GM12878 (cell line): Measurements from ENCODE around the gene NDST4. TPM values are rescaled to one million over a fixed set of nuclear protein-coding genes. Genes with fewer than 3 reads are reported as not detected.

Experiments
- ATAC-seq: fragments of 200-7000 bp; cut with Tn5 transposase; 3 replicates; pipeline ENCODE4 v1.9.1; 2020; ENCODE audit warnings: mild to moderate bottlenecking, moderate library complexity
- BruUV-seq: library from RNA; stranded (reverse); fragments of 400-500 nt; replicated peaks from 2 replicates; lab custom pipeline; 2021; lab: Mats Ljungman, UMichigan
- CTCF ChIA-PET: fragments of 300-600 bp; sonication (Branson Sonifier 250); formaldehyde crosslinking; extraction: SDS; loops from one replicate; lab custom pipeline; 2021; ENCODE audit warnings: inconsistent platforms; lab: Yijun Ruan, JAX
- POLR2A ChIA-PET: fragments of 350-600 bp; formaldehyde crosslinking; extraction: SDS; loops from one replicate; lab custom pipeline; 2021; ENCODE audit warnings: inconsistent platforms; lab: Charles Lee
- RAD21 ChIA-PET: fragments of 300-600 bp; sonication (Branson Sonifier 250); formaldehyde crosslinking; loops from one replicate; lab custom pipeline; 2023; ENCODE audit warnings: antibody characterized with exemption; ENCODE audit not compliant: unreplicated experiment; lab: Charles Lee
- SMC1A ChIA-PET: fragments of 300-600 bp; sonication (Branson Sonifier 250); formaldehyde crosslinking; loops from one replicate; lab custom pipeline; 2023; ENCODE audit not compliant: unreplicated experiment, uncharacterized antibody; lab: Charles Lee
- DNase-seq: peaks from one replicate; pipeline ENCODE4 v3.0.0-alpha.2; 2011; ENCODE audit warnings: low read depth, low spot score
- FAIRE-seq: peaks from 3 replicates; lab custom pipeline; 2011; peaks lifted over from hg19 to GRCh38; lab: Jason Lieb, UNC
- H2AFZ ChIP-seq: 2 replicates; pipeline ENCODE4 v1.6.0; 2011; ENCODE audit warnings: low read depth, low read length, control low read depth; ENCODE audit not compliant: control insufficient read depth
- H3K27ac ChIP-seq: 2 replicates; pipeline ENCODE4 v1.5.1; 2011; ENCODE audit warnings: control low read depth; ENCODE audit not compliant: control insufficient read depth, insufficient read depth
- H3K27me3 ChIP-seq, 2 experiments: replicated peaks in 1 of 2; 2 replicates each; pipeline versions ENCODE4 v1.6.0 to v1.6.1; 2011; ENCODE audit warnings: low read length in 1 of 2; ENCODE audit not compliant: control insufficient read depth in 2 of 2, insufficient read depth in 2 of 2
- H3K36me3 ChIP-seq, 2 experiments: 2 replicates each; pipeline ENCODE4 v1.5.1; 2011; ENCODE audit warnings: low read length in 1 of 2; ENCODE audit not compliant: control insufficient read depth in 2 of 2, insufficient read depth in 2 of 2
- H3K4me1 ChIP-seq: 2 replicates; pipeline ENCODE4 v1.6.1; 2011; ENCODE audit warnings: mild to moderate bottlenecking, low read length, moderate library complexity, mixed read lengths; ENCODE audit not compliant: control insufficient read depth, insufficient read depth
- H3K4me2 ChIP-seq: 2 replicates; pipeline ENCODE4 v1.6.0; 2011; ENCODE audit warnings: control low read depth; ENCODE audit not compliant: control insufficient read depth, insufficient read depth
- H3K4me3 ChIP-seq: fragments of 200-600 bp; sonication (generic); 2 replicates; pipeline ENCODE4 v1.5.1; 2016
- H3K79me2 ChIP-seq: 2 replicates; pipeline ENCODE4 v1.6.0; 2011; ENCODE audit warnings: low read length; ENCODE audit not compliant: control insufficient read depth, insufficient read depth
- H3K9ac ChIP-seq: 2 replicates; pipeline ENCODE4 v1.8.0; 2011; ENCODE audit warnings: low read length, control low read depth, mixed read lengths; ENCODE audit not compliant: control insufficient read depth, insufficient read depth
- H3K9me3 ChIP-seq: replicated peaks from 3 replicates; pipeline ENCODE4 v1.5.1; 2011; ENCODE audit warnings: mild to moderate bottlenecking, low read length; ENCODE audit not compliant: control insufficient read depth, insufficient read depth
- H4K20me1 ChIP-seq: 2 replicates; pipeline ENCODE4 v1.6.0; 2011; ENCODE audit not compliant: control insufficient read depth, insufficient read depth
- BHLHE40 ChIP-seq, 2 experiments: fragments of 450-650 bp in 1 of 2; IDR thresholded peaks; 2 replicates each; pipeline ENCODE4 v1.6.1; 2011 to 2017; ENCODE audit warnings: low read depth in 2 of 2, borderline replicate concordance in 1 of 2, improper control_type of control experiment in 1 of 2, low read length in 1 of 2, mild to moderate bottlenecking in 1 of 2
- CHD2 ChIP-seq: IDR thresholded peaks from 2 replicates; pipeline ENCODE4 v1.6.1; 2011; ENCODE audit warnings: low read depth, low read length, improper control_type of control experiment, borderline replicate concordance
- HDAC2 ChIP-seq: fragments of 200-600 bp; sonication (generic); IDR thresholded peaks from 2 replicates; pipeline ENCODE4 v1.6.1; 2017
- NKRF ChIP-seq: fragments of 450-650 bp; conservative IDR thresholded peaks from 2 replicates; pipeline ENCODE4 v1.6.1; 2017; ENCODE audit warnings: mild to moderate bottlenecking, moderate library complexity
- PML ChIP-seq: IDR thresholded peaks from 2 replicates; pipeline ENCODE4 v1.6.1; 2012; ENCODE audit warnings: low read length, inconsistent platforms
- RUNX3 ChIP-seq: IDR thresholded peaks from 2 replicates; pipeline ENCODE4 v1.6.1; 2012; ENCODE audit warnings: low read length, inconsistent platforms
- TBL1XR1 ChIP-seq: IDR thresholded peaks from 2 replicates; pipeline ENCODE4 v1.6.1; 2012; ENCODE audit warnings: low read depth, low read length, improper control_type of control experiment
- WGBS: methylation state at CpG from one replicate; pipeline ENCODE4 v1.1.6; 2016; ENCODE audit warnings: low lambda C conversion rate; ENCODE audit not compliant: insufficient replicate concordance, insufficient coverage; ENCODE audit errors: missing lambda C conversion rate; 5-methylcytosine and 5-hydroxymethylcytosine counted together
- in situ Hi-C: fragments of 300-500 bp; cut with MboI; formaldehyde crosslinking; loops from 9 replicates; pipeline ENCODE4 v1.14.3; 2018; ENCODE audit warnings: mixed read lengths
- intact Hi-C: fragments of 100-400 bp; cut with micrococcal nuclease; formaldehyde crosslinking; loops from one replicate; pipeline ENCODE4 v1.14.2; 2022; ENCODE audit not compliant: unreplicated experiment
- polyA plus RNA-seq, 11 experiments: library from polyadenylated mRNA; depleted of rRNA in 4 of 11; unstranded in 6 of 11; stranded (reverse) in 5 of 11; fragments of >200 nt; fragmentation: Nextera tagmentation in 4 of 11; fragmentation: Illumina TruSeq in 1 of 11; extraction: Ambion mirVana in 4 of 11; extraction: Trizol in 1 of 11; gene quantifications; 1 replicate in 1 of 11; 2 replicates in 10 of 11; pipeline versions ENCODE4 v1.2.1 to v1.2.3, GENCODE V29; 2011 to 2016; ENCODE audit warnings: inconsistent platforms in 2 of 11, missing spikeins in 2 of 11, low read depth in 1 of 11
- total RNA-seq, 4 experiments: library from RNA; depleted of rRNA in 3 of 4; stranded (reverse); fragments of >200 nt in 3 of 4; fragmentation: Illumina TruSeq in 1 of 4; extraction: Trizol in 1 of 4; gene quantifications; 2 replicates each; pipeline versions ENCODE4 v1.2.1 to v1.2.3, GENCODE V29; 2013 to 2021
- TF ChIP-seq, protein P1 (sequence below): fragments of 450-650 bp; IDR thresholded peaks from 2 replicates; pipeline ENCODE4 v1.6.1; 2017; ENCODE audit warnings: mild to moderate bottlenecking, moderate library complexity

NDST4 gene
- total and polyA plus RNA-seq, 10 of the 15 experiments (the other 5 are each of a cell fraction or from before 2014, with no cell fraction given), result 0.04 to 0.11 (median 0.07) TPM; not detected in 6

GRCh38 chr4:114999880-115000279, 113.5 kb downstream of the NDST4 start:
- H3K79me2 ChIP-seq, result no peaks in the 10 kb centered on the region
- no peak overlapping the region for H3K9ac ChIP-seq
- no peak for FAIRE-seq
- H3K27me3 ChIP-seq, result no peaks in the 10 kb centered on the region
- no peak for ATAC-seq
- BruUV-seq, result no TSS peak
- ChIA-PET SMC1A (no interaction called here), CTCF (interaction anchor here (1.0 kb wide), 1 partner anchor 197 kb away, joined by 3 read pairs; no protein-coding TSS in a partner anchor), POLR2A (no interaction called here), RAD21 (no interaction called here)
- H3K27ac ChIP-seq, result no peak overlapping the region
- TF ChIP-seq RUNX3, result no peak
- TF ChIP-seq PML, result no peak
- TF ChIP-seq NKRF, result no peak
- no peak for TF ChIP-seq CHD2
- TF ChIP-seq, protein P1, sequence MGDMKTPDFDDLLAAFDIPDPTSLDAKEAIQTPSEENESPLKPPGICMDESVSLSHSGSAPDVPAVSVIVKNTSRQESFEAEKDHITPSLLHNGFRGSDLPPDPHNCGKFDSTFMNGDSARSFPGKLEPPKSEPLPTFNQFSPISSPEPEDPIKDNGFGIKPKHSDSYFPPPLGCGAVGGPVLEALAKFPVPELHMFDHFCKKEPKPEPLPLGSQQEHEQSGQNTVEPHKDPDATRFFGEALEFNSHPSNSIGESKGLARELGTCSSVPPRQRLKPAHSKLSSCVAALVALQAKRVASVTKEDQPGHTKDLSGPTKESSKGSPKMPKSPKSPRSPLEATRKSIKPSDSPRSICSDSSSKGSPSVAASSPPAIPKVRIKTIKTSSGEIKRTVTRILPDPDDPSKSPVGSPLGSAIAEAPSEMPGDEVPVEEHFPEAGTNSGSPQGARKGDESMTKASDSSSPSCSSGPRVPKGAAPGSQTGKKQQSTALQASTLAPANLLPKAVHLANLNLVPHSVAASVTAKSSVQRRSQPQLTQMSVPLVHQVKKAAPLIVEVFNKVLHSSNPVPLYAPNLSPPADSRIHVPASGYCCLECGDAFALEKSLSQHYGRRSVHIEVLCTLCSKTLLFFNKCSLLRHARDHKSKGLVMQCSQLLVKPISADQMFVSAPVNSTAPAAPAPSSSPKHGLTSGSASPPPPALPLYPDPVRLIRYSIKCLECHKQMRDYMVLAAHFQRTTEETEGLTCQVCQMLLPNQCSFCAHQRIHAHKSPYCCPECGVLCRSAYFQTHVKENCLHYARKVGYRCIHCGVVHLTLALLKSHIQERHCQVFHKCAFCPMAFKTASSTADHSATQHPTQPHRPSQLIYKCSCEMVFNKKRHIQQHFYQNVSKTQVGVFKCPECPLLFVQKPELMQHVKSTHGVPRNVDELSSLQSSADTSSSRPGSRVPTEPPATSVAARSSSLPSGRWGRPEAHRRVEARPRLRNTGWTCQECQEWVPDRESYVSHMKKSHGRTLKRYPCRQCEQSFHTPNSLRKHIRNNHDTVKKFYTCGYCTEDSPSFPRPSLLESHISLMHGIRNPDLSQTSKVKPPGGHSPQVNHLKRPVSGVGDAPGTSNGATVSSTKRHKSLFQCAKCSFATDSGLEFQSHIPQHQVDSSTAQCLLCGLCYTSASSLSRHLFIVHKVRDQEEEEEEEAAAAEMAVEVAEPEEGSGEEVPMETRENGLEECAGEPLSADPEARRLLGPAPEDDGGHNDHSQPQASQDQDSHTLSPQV, result no peak
- no peak for TF ChIP-seq BHLHE40 (IDR thresholded peaks at IDR 0.05; ENCODE audit: borderline replicate concordance in 1 of 2, low read depth in 2 of 2, low read length in 1 of 2)
- TF ChIP-seq HDAC2, result no peak
- TF ChIP-seq TBL1XR1, result no peak
- intact Hi-C loops (no loop called here), in situ Hi-C loops (no loop called here)
- no peak overlapping the region for H3K4me2 ChIP-seq
- no peaks in the 10 kb centered on the region for H3K4me1 ChIP-seq
- 0% methylated on average over 1 of the region's 1 CpG for WGBS
- DNase-seq, result no peak
- H2AFZ ChIP-seq, result no peak overlapping the region
- H3K4me3 ChIP-seq, result no peak overlapping the region
- H3K9me3 ChIP-seq, result no peaks in the 10 kb centered on the region
- H4K20me1 ChIP-seq, result no peaks in the 10 kb centered on the region
- H3K36me3 ChIP-seq, result no peaks in the 10 kb centered on the region
